PC-3 (cell line): ENCODE measurements around the gene TDRD12.
"Not testable (repeated sequence)": the region's sequence is repeated elsewhere in the genome, so short reads cannot be mapped to it uniquely, and the experiment has no call there.

Experiments used
- EZH2 ChIP-seq: fragments of 300-600 bp; sonication (generic); IDR thresholded peaks from one replicate; pipeline ENCODE4 v1.6.1; 2017; ENCODE audit warnings: antibody characterized with exemption, mild to moderate bottlenecking, low read length; ENCODE audit not compliant: unreplicated experiment
- EZH2phosphoT487 ChIP-seq: fragments of 300-600 bp; sonication (generic); IDR thresholded peaks from 2 replicates; pipeline ENCODE4 v1.6.1; 2018; ENCODE audit warnings: mild to moderate bottlenecking, antibody characterized with exemption, low read length, borderline replicate concordance
- TF ChIP-seq, protein P1 (sequence below): fragments of 300-600 bp; sonication (generic); conservative IDR thresholded peaks from 2 replicates; pipeline ENCODE4 v1.5.1; 2017; ENCODE audit warnings: antibody characterized with exemption, low read depth, mild to moderate bottlenecking, low read length

DNA sequence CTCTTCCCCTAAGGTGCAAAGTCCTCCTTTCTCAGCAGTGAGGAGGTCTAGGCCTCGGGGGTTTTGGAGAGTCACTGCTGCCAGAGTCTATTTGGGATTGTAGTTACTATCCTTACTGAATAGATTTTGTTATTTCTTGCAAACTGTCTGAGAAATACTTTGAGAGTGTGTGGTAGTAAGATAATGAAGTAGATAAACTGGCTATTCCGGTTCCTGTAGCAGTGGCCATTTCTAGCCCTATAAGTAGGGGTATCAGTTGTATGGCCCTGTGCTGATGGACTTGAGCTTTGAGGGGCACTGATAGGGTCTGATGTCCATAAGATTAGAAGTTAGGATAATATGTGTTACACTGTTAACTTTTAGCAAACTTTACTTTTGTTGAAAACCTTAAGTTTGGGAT lies 25.3 kb upstream of the TDRD12 start:
- TF ChIP-seq, protein P1, sequence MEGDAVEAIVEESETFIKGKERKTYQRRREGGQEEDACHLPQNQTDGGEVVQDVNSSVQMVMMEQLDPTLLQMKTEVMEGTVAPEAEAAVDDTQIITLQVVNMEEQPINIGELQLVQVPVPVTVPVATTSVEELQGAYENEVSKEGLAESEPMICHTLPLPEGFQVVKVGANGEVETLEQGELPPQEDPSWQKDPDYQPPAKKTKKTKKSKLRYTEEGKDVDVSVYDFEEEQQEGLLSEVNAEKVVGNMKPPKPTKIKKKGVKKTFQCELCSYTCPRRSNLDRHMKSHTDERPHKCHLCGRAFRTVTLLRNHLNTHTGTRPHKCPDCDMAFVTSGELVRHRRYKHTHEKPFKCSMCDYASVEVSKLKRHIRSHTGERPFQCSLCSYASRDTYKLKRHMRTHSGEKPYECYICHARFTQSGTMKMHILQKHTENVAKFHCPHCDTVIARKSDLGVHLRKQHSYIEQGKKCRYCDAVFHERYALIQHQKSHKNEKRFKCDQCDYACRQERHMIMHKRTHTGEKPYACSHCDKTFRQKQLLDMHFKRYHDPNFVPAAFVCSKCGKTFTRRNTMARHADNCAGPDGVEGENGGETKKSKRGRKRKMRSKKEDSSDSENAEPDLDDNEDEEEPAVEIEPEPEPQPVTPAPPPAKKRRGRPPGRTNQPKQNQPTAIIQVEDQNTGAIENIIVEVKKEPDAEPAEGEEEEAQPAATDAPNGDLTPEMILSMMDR = not testable (repeated sequence)
- not testable (repeated sequence) for TF ChIP-seq EZH2, EZH2phosphoT487
